SHP77 (cell line): ENCODE measurements around the gene TRAPPC2L.
A peak's percentile ranks its signal among the peaks of the same experiment; 100 is the strongest.

ENCODE experiments used
- DNase-seq, 2 experiments: peaks; one replicate each; lab custom pipeline; 2025; lab: John Stamatoyannopoulos, UW

Gene TRAPPC2L

DNA sequence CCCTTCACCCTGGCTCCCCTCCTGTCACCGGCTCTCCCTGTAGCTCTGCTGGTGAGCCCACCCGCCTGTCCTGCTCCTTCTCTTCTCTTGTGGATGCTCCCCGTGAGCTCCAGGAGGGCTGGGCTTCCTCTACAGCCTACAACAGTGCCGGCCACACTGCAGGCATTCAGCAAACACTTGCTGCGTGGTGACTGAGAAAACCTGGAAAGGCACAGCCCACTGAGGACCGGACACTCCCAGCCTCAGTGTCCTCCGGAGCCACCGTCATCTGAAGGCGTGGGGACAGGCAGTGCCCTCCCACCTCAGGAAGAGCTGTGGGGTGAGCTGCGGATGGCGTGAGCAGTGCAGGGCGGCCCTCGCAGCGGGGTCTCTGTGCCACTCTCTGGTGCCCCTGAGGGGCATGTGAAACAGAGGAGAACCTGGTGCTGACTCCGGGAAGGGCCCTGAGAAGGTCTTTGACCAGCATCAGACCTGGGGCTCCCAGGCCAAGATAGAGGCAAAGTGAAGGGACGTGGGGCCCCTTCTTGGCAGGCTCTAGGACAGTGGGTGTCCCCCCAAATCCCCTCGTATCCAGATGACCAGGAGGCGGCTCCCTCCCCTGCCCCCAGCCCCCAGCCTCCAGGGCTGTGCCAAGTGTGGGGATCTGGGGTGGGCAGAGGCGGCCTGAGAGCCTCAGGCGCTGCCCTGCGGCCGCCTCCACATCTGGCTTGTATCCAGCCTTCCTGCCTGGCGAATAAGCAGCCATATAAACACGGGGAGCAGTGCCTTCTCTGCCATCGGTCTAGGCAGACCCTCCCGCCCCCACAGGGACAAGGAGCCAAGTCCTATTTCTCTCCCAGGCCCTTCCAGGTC lies 53.6 kb downstream of the TRAPPC2L start:
- DNase-seq = peak in 1 of 2 experiments; percentile 37

DNA sequence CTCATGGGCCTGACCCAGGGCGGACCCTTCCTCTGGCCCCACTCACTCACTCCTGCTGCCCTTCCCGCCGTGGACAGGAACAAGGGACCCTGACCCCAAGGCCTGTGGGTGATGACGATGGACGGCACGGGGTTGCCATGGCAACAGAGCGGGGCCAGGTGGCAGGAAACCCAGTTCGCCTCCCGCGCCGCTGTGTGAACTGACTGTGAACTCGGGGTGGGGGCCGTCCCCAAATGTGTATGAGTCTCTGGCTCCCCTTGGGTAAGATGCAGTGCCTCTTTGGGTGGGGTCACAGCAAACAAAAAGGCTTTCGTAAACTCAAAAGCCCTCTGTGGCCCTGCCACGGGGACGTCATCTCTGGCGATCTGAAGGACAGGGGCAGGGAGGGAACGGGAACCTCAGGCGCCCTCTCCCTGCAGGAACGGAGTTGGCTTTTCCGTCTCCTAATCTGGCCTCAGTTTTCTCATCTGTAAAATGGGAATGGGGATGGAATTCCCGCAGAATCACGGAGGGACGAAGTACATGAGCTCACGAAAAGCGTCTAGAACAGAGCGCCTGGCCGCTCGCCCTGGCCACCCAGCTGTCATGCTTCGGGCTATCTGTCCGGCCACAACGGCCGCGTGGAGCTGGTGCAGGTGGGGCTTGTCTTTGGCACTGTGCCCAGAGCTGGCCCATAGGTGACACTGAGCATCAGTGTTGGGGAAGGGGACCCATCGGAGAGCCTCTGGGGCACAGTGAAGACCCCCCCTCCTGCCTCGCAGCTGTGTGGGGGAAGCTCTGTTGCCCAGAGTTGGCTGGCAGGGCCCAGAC lies 54.4 kb downstream of the TRAPPC2L start:
- peak; percentile 22 to 58 for DNase-seq

- no peak for DNase-seq
These were observed 55.0 kb downstream of the TRAPPC2L start for GRCh38 chr16:88911946-88912310.
